ENCODE results near the gene PPP1R12B. TPM values are rescaled to one million over a fixed set of nuclear protein-coding genes. Genes with fewer than 3 reads are reported as not detected.
"Not testable (repeated sequence)": the region's sequence is repeated elsewhere in the genome, so short reads cannot be mapped to it uniquely, and the experiment has no call there.

PPP1R12B gene
- polyA plus RNA-seq, 3 donors, result 17.4 to 24.0 (median 19.2) TPM

GRCh38 chr1:202467381-202467780, 118.9 kb downstream of the PPP1R12B start:
- DNase-seq (ENCODE audit: extremely low read depth in 1 of 11, low read depth in 9 of 11, low spot score in 4 of 11), result not testable (repeated sequence)

DNA sequence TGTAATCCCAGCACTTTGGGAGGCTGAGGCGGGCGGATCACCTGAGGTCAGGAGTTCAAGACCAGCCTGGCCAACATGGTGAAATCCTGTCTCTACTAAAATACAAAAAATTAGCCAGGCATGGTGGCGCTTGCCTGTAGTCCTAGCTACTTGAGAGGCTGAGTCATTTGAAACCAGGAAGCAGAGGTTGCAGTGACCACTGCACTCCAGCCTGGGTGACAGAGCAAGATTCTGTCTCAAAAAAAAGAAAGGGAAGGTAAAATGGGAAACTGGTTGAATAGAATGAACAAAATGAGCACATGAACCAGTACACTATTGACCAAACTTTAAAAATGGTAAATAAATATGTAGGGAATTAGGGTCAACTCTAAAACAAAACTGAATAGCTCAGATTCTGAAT, 120.2 kb downstream of the PPP1R12B start:
- DNase-seq (ENCODE audit: extremely low read depth in 1 of 11, low read depth in 9 of 11, low spot score in 4 of 11), result not testable (repeated sequence)

- DNase-seq (ENCODE audit: extremely low read depth in 1 of 11, low read depth in 9 of 11, low spot score in 4 of 11), result not testable (repeated sequence)
These were observed 120.6 kb downstream of the PPP1R12B start for GRCh38 chr1:202469123-202469522.

- no peak for DNase-seq (ENCODE audit: extremely low read depth in 1 of 11, low read depth in 9 of 11, low spot score in 4 of 11)
These were observed 122.7 kb downstream of the PPP1R12B start for GRCh38 chr1:202471246-202471645.

DNA sequence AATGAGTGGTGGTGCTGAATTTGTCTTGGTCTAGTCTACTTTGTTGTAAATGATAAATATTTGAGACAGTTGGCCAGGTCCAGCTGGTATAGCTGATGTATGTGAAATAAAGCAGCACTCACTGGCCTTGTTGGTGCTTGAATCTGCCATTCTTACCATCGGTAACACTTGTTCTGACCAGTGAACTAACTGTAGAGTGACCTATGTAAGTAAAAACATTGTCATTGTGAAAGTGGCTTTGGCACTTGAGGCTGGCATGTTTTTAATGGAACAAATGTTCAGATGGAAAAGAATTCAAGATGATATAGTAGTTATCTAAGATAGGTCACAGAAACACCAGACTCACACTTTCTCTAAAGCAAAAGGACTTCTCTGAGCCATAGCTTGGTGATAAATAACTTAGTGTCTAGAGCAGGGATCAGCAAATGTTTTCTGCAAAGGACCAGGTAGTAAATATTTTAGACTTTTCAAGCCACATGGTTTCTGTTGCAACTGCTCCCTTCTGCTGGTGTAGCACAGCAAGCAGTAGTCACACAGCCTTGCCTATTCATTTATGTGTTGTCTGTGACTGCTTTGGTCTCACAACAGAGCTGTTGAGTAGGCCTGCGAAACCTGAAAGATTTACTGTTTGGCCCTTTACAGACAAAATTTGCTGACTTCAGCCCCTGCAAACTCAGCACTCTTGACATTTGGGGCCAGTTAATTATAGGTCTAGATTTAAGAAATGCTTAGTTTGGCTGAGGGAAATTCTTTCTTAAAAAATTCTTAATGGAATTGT, 124.0 kb downstream of the PPP1R12B start:
- DNase-seq (ENCODE audit: extremely low read depth in 1 of 11, low read depth in 9 of 11, low spot score in 4 of 11), result peak in 1 of 11 donors; percentile 3

- not testable (repeated sequence) for DNase-seq (ENCODE audit: extremely low read depth in 1 of 11, low read depth in 9 of 11, low spot score in 4 of 11)
These were observed 125.0 kb downstream of the PPP1R12B start for GRCh38 chr1:202473266-202474045.

- not testable (repeated sequence) for DNase-seq (ENCODE audit: extremely low read depth in 1 of 11, low read depth in 9 of 11, low spot score in 4 of 11)
These were observed 131.2 kb downstream of the PPP1R12B start for GRCh38 chr1:202479661-202480060.

DNA sequence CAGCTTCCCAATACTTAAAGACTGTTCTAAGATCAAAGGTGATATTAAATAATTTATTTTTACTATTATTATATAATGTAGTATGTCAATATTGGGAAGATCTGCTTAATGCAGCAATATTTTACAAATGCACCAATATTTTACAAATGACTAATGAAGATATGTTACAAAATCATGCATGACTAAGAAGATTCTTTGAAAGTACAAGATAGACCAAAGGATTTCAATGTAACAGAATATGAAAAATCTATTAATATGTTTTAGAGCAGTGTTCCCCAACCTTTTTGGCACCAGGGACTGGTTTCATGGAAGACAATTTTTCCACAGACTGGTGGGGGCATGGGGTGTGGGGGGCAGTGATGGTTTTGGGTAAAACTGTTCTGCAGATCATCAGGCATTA, 132.1 kb downstream of the PPP1R12B start:
- DNase-seq (ENCODE audit: extremely low read depth in 1 of 11, low read depth in 9 of 11, low spot score in 4 of 11), result not testable (repeated sequence)

GRCh38 chr1:202483362-202483761, 134.9 kb downstream of the PPP1R12B start:
- not testable (repeated sequence) for DNase-seq (ENCODE audit: extremely low read depth in 1 of 11, low read depth in 9 of 11, low spot score in 4 of 11)

DNA sequence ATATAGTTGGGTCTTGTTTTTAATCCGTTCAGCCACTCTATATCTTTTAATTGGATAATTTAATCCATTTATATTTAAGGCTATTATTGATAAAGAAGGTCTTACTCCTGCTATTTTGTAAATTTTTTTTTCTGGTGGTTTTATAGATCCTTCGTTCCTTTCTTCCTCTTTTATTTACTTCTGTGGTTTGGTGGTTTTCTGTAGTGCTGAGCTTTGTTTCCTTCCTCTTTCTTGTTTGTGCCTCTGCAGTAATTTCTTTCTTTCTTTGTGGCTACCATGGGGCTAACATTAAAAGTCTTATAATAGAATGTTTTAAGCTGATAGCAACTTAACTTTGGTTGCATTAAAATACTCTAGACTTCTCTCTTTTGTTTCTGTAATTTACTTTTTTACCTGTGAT, 135.5 kb downstream of the PPP1R12B start:
- not testable (repeated sequence) for DNase-seq (ENCODE audit: extremely low read depth in 1 of 11, low read depth in 9 of 11, low spot score in 4 of 11)

- DNase-seq (ENCODE audit: extremely low read depth in 1 of 11, low read depth in 9 of 11, low spot score in 4 of 11), result not testable (repeated sequence)
These were observed 136.3 kb downstream of the PPP1R12B start for GRCh38 chr1:202484820-202485219.

DNA sequence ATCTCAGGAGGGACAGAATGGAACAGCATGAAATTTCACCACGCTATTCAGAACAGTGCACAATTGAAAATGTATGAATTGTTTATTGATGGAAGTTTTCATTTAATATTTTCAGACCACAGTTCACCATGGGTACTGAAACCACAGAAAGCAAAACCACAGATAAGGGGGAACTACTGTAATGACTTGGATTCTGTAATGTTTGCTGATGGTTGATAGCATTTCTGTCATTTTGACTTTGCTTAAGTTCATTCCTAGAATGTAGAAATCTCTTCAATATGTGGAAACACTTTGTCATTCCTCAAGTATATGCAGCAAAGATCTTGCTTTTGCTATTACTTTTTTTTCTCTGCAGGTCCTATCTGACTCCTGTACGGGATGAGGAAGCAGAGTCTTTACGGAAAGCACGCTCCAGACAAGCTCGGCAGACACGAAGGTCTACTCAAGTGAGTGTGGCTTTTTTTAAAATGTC, 139.7 kb downstream of the PPP1R12B start:
- DNase-seq (ENCODE audit: extremely low read depth in 1 of 11, low read depth in 9 of 11, low spot score in 4 of 11), result not testable (repeated sequence)

- not testable (repeated sequence) for DNase-seq (ENCODE audit: extremely low read depth in 1 of 11, low read depth in 9 of 11, low spot score in 4 of 11)
These were observed 140.6 kb downstream of the PPP1R12B start for GRCh38 chr1:202489101-202489500.

GRCh38 chr1:202493112-202493511, 144.6 kb downstream of the PPP1R12B start:
- not testable (repeated sequence) for DNase-seq (ENCODE audit: extremely low read depth in 1 of 11, low read depth in 9 of 11, low spot score in 4 of 11)

DNA sequence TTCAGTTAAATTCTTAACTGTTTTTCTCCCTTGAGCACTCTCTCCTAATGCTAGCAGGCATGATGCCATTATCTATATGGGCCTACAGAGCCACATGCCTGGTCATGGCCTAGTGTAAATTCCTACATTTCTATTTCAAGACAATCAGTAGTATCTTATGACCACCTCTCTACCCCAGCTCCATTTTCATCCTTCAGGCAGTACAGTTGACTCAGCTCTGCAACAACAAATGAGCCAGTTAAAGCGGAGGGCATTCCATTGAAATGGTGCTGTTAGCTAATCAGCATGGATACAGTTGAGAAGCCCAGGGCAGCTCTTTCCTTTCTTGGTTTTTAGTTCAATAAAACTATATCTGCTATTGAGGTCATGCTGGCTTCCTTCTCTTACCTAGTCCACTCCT, 150.0 kb downstream of the PPP1R12B start:
- DNase-seq (ENCODE audit: extremely low read depth in 1 of 11, low read depth in 9 of 11, low spot score in 4 of 11), result no peak

GRCh38 chr1:202499997-202500396, 151.5 kb downstream of the PPP1R12B start:
- not testable (repeated sequence) for DNase-seq (ENCODE audit: extremely low read depth in 1 of 11, low read depth in 9 of 11, low spot score in 4 of 11)

DNA sequence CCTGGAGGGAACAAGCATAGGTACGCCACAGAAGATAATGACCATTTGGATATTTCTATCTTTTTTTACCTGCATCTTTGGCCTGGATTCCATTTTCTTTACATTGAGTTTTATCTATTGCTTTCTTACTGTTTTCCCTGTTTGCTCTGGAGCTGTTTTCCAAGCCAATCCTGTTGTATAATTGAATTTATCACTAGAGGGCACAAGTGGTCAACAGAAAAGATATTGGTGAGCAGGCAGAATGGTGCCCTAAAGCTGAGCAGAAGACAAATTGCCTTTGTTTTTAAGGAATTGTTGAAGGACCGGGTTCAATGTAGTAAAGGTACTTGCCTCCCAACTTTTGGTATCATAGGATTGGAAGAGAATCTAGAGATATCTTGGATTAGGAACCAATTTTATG, 152.8 kb downstream of the PPP1R12B start:
- DNase-seq (ENCODE audit: extremely low read depth in 1 of 11, low read depth in 9 of 11, low spot score in 4 of 11), result peak in 3 of 11 donors; percentile 8 to 17 (median 15)

- peak in 3 of 11 donors; percentile 18 to 22 (median 19) for DNase-seq (ENCODE audit: extremely low read depth in 1 of 11, low read depth in 9 of 11, low spot score in 4 of 11)
These were observed 156.9 kb downstream of the PPP1R12B start for GRCh38 chr1:202505356-202505755.

GRCh38 chr1:202505880-202506575, 157.5 kb downstream of the PPP1R12B start:
- DNase-seq (ENCODE audit: extremely low read depth in 1 of 11, low read depth in 9 of 11, low spot score in 4 of 11), result peak in 1 of 11 donors; percentile 3
